ENCODE data around the gene TACC3.

TACC3 gene

GRCh38 chr4:1777822-1778641, 56.7 kb downstream of the TACC3 start:
- DNase-seq = no peak

- no peak for DNase-seq
These were observed 57.5 kb downstream of the TACC3 start for GRCh38 chr4:1778642-1779392.

GRCh38 chr4:1779588-1780382, 58.5 kb downstream of the TACC3 start:
- DNase-seq = no peak

- no peak for DNase-seq
These were observed 59.1 kb downstream of the TACC3 start for GRCh38 chr4:1780435-1780834.

GRCh38 chr4:1783015-1783414, 61.7 kb downstream of the TACC3 start:
- DNase-seq = no peak

GRCh38 chr4:1783970-1784369, 62.6 kb downstream of the TACC3 start:
- DNase-seq = no peak

- DNase-seq = no peak
These were observed 63.1 kb downstream of the TACC3 start for GRCh38 chr4:1784395-1784788.

GRCh38 chr4:1784789-1785591, 63.7 kb downstream of the TACC3 start:
- no peak for DNase-seq

- no peak for DNase-seq
These were observed 64.3 kb downstream of the TACC3 start for GRCh38 chr4:1785592-1785991.

GRCh38 chr4:1786544-1787362, 65.4 kb downstream of the TACC3 start:
- DNase-seq = no peak

GRCh38 chr4:1787411-1788077, 66.2 kb downstream of the TACC3 start:
- DNase-seq = no peak

- no peak for DNase-seq
These were observed 67.1 kb downstream of the TACC3 start for GRCh38 chr4:1788254-1788973.

- no peak for DNase-seq
These were observed 68.2 kb downstream of the TACC3 start for GRCh38 chr4:1789552-1789951.

GRCh38 chr4:1790005-1790404, 68.7 kb downstream of the TACC3 start:
- DNase-seq = no peak

- DNase-seq = no peak
These were observed 71.0 kb downstream of the TACC3 start for GRCh38 chr4:1792158-1792831.

- DNase-seq = peak; percentile 51
These were observed 71.6 kb downstream of the TACC3 start, which contains the start of gene FGFR3 for GRCh38 chr4:1792832-1793495. Gene FGFR3, plus strand, starts transcription at chr4:1793293. Its CDS starts 642 bp downstream, at chr4:1793935.

- peak; percentile 53 for DNase-seq
These were observed 72.1 kb downstream of the TACC3 start for GRCh38 chr4:1793496-1793840.

GRCh38 chr4:1793940-1794808, 72.9 kb downstream of the TACC3 start:
- DNase-seq = no peak
